ENCODE measurements around the gene PPP1R10. TPM values are rescaled to one million over a fixed set of nuclear protein-coding genes. Genes with fewer than 3 reads are reported as not detected.

The PPP1R10 gene
- total and polyA plus RNA-seq, 2 of the 13 experiments (the other 11 are each of a cell fraction or from before 2014, with no cell fraction given) = 26.3 to 38.4 TPM

DNA sequence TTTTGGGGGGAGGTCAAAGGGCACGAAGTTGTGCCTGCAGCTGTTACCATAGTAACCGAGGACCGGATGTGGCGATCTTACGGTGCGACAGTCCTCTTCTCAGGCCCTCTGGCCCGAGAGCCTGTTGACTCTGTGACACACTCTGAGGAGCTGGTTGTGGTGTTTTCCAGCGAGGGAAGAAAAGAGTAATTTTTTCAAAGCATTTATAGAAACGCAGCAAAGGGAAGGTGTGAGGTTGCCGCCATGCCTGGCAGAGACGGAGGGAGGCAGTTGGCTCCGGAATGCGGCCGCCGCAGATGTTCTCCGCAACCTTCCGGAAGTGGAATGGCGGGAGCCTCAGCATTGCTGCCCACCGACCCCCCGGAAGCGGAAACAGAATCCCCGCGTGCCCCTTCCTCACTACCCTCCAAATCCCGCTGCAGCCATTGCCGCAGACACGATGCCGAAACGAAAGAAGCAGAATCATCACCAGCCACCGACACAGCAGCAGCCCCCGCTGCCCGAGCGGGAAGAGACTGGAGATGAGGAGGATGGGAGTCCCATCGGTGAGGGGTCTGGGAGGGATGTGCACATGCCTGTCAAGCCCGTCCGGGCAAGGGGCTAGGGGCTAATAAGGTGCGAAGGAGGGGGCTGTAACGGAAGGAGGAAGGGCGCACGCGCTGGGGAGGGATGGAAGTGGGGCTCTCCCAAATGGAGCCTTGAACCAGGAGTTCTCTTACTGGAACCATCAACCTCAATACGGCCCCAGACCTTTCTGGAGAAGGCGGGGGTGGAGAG, 59.9 kb downstream of the PPP1R10 start, which contains the start of gene PRR3 (continued):
- TF ChIP-seq ZBTB43 (CRISPR knock-in tag; conservative IDR thresholded peaks at IDR 0.05) = no peak
- TF ChIP-seq CEBPG (CRISPR knock-in tag; IDR thresholded peaks at IDR 0.05) = no peak
- peak; percentile 89; the same call in 1 of the 2 replicates for TF ChIP-seq TARDBP (CRISPR knock-in tag; IDR thresholded peaks at IDR 0.05)
- TF ChIP-seq ZFP90 (CRISPR knock-in tag; IDR thresholded peaks at IDR 0.05; ENCODE audit: borderline replicate concordance) = peak; percentile 61; the same call in 1 of the 2 replicates
- 0 out of 2 replicates have a peak, but pooled peaks have one; percentile 28 for TF ChIP-seq ZBTB42 (CRISPR knock-in tag; IDR thresholded peaks at IDR 0.05)
- TF ChIP-seq GATA4 (IDR thresholded peaks at IDR 0.05; ENCODE audit: borderline replicate concordance, low read depth) = peak; percentile 43; the same call in 1 of the 2 replicates
- TF ChIP-seq, protein P1, sequence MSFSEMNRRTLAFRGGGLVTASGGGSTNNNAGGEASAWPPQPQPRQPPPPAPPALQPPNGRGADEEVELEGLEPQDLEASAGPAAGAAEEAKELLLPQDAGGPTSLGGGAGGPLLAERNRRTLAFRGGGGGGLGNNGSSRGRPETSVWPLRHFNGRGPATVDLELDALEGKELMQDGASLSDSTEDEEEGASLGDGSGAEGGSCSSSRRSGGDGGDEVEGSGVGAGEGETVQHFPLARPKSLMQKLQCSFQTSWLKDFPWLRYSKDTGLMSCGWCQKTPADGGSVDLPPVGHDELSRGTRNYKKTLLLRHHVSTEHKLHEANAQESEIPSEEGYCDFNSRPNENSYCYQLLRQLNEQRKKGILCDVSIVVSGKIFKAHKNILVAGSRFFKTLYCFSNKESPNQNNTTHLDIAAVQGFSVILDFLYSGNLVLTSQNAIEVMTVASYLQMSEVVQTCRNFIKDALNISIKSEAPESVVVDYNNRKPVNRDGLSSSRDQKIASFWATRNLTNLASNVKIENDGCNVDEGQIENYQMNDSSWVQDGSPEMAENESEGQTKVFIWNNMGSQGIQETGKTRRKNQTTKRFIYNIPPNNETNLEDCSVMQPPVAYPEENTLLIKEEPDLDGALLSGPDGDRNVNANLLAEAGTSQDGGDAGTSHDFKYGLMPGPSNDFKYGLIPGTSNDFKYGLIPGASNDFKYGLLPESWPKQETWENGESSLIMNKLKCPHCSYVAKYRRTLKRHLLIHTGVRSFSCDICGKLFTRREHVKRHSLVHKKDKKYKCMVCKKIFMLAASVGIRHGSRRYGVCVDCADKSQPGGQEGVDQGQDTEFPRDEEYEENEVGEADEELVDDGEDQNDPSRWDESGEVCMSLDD (CRISPR knock-in tag; IDR thresholded peaks at IDR 0.05; ENCODE audit: borderline replicate concordance) = no peak
- peak; percentile 98 for TF ChIP-seq KAT8 (CRISPR knock-in tag; IDR thresholded peaks at IDR 0.05)
- peak; percentile 98 for TF ChIP-seq HDAC1 (CRISPR knock-in tag; IDR thresholded peaks at IDR 0.05)
- TF ChIP-seq ZBTB21 (CRISPR knock-in tag; IDR thresholded peaks at IDR 0.05) = no peak; the same call in 1 of the 2 replicates
